SU-DHL-6 (cell line): Measurements from ENCODE around the gene COL5A1.

Experiments used
- CTCF ChIP-seq: fragments of 200-600 bp; sonication (generic); IDR thresholded peaks from one replicate; pipeline ENCODE4 v1.5.1; 2017; ENCODE audit warnings: antibody characterized with exemption, mild to moderate bottlenecking, low read length, moderate library complexity; ENCODE audit not compliant: insufficient read depth, poor library complexity, severe bottlenecking
- EZH2phosphoT487 ChIP-seq: fragments of 200-600 bp; sonication (generic), shearing (Covaris generic); conservative IDR thresholded peaks from 2 replicates; pipeline ENCODE4 v1.6.1; 2018; ENCODE audit warnings: mild to moderate bottlenecking, antibody characterized with exemption, low read length, moderate library complexity, mixed read lengths

GRCh38 chr9:134812343-134812673 is 170.7 kb downstream of the COL5A1 start:
- TF ChIP-seq CTCF (no peak), EZH2phosphoT487 (no peak)
